Activated naive CD4-positive, alpha-beta T cell treated with anti-CD3 and anti-CD28 coated beads, Interleukin-2, amount 50 U/mL, for 16 hours (primary cell): Measurements from ENCODE around the gene NUMB.
"Not testable (repeated sequence)": the region's sequence is repeated elsewhere in the genome, so short reads cannot be mapped to it uniquely, and the experiment has no call there.

ENCODE experiments used
- DNase-seq: peaks from one replicate; pipeline ENCODE4 v3.0.0-alpha.2; 2020

Gene NUMB

GRCh38 chr14:73342670-73343069 is 115.7 kb downstream of the NUMB start:
- DNase-seq = no peak

DNA sequence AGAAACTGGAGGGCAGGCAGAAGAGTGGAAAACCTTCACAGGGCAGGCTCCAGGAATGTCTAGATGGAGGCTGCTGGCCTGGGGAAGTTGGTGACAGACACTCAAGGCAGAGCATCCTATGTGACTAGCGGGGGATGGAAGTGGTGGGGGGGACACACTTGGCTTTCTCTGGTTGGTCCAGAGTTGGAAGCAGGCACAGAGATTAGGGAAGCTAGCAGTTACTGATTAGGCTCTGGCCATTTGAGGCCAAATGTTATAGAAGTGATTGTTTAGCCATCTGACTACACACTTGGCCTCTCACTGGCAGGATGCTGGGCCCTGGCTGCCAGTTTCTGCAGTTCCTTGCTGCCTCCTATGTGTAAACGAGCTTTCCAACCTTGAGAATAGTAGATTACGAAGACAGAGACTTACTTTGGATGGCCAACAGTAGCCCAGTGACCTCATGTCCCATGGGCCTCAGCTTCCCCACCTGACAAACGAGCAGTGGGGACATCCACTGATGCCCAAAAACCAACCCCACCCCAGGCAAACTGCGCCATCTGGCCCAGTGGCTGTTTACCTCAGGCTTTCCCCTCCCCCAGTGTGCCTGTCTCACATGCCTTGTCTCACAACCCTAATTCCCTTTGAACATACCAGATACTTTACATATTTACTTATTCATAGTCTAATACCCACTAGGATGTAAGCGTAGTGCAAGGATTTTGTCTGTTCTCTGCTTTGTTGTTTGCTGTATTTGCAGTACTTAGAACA is 118.3 kb downstream of the NUMB start:
- DNase-seq = no peak

- DNase-seq = no peak
Measured at GRCh38 chr14:73339206-73339605, 119.1 kb downstream of the NUMB start.

GRCh38 chr14:73338551-73338950 is 119.8 kb downstream of the NUMB start:
- DNase-seq = no peak

GRCh38 chr14:73333031-73333430 is 125.3 kb downstream of the NUMB start:
- no peak for DNase-seq

GRCh38 chr14:73325630-73326299 is 132.6 kb downstream of the NUMB start:
- no peak for DNase-seq

DNA sequence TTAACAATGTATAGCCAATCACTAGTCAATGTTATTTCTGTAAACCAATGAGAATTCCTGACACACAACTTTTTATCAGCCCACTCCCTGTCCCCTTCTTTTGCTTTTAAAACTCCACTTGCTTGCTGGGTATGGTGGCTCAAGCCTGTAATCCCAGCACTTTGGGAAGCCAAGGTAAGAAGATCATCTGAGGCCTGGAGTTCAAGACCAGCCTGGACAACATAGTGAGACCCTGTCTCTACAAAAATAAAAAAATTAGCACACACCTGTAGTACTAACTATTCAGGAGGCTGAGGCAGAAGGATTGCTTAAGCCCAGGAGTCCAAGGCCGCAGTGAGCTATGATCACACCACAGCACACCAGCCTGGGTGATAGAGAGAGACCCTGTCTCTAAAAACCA is 133.3 kb downstream of the NUMB start:
- no peak for DNase-seq

DNA sequence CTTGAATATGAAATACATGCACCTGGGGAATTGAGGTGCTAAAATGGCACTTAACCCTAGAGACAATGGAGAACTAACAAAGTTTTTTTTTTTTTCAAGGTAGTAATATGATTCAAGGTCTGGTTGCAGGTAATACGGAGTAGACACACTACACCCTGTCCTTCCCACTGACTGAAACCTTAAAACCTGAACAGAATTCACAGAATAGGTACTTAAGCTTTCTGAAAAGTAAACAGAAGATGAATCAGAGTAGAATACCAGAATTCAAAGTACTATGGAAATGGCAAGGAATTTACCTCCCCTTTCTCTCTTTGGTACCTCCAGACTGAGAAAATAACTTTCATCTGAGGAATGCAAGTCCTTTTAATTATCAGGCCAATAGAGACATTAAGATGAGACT is 133.8 kb downstream of the NUMB start:
- no peak for DNase-seq

- DNase-seq = no peak
Measured at GRCh38 chr14:73323896-73324399, 134.4 kb downstream of the NUMB start.

GRCh38 chr14:73313151-73313550 is 145.2 kb downstream of the NUMB start:
- no peak for DNase-seq

- no peak for DNase-seq
Measured at GRCh38 chr14:73312687-73313086, 145.7 kb downstream of the NUMB start.

- no peak for DNase-seq
Measured at GRCh38 chr14:73311708-73312030, 146.7 kb downstream of the NUMB start.

GRCh38 chr14:73309207-73309606 is 149.1 kb downstream of the NUMB start:
- DNase-seq = not testable (repeated sequence)

DNA sequence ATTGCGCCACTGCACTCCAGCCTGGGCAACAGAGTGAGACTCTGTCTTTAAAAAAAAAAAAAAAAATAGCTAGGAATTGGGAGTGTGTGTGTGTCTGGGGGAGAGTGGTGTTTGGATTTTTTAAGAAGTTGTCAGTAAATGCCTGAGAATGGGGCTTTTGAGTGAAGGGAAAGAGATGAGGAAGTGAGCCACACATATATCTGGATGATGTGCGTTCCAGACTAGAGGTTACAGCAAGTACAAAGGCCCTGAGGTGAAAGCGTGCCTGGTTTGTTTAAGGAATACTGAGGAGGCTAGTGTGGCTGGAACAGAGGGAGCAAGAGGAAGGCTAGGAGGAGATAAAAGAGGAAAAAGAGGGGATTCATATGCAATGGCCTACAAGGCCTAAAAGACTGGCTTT is 151.1 kb downstream of the NUMB start:
- DNase-seq = no peak

GRCh38 chr14:73305499-73305898 is 152.8 kb downstream of the NUMB start:
- DNase-seq = no peak

GRCh38 chr14:73295198-73295796 is 163.0 kb downstream of the NUMB start:
- DNase-seq = no peak

DNA sequence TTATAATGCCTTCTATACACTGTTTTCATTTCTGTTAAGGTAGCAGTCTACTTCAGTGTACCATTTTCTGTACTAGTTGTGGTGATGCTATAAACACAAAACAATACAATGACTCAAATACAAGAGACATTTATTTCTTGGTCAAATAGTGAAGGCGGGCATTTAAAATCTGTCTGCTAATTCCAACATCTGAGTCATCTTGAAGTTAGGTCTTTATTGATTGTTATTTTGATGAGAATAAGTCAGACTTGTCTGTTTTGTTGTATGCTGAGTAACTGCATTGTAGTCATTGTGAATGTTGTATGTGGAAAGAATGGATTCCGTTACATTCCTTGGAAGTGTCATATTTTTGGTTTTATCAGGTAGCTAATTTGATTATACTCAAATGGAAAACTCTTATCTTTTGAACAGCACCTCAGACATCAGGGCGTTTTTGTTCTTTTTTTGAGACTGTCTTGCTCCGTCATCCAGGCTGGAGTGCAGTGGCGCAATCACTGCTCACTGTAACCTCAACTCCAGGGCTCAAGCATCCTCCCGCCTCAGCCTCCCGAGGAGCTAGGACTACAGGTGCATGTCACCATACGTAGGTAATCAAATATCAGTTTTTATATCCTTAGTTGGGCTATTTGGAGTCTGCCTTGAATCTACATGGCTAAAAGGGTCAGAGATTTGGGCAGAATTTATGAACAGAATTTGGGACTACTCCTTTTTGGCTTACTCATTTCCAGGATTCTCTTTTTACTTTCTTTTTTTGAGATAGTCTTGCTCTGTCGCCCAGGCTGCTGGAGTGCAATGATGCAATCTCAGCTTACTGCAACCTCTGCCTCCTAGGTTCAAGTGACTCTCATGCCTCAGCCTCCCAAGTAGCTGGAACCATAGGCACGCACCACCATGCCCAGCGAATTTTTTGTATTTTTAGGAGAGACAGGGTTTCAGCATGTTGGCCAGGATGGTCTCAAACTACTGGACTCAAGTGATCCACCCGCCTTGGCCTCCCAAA is 164.3 kb downstream of the NUMB start:
- DNase-seq = no peak

GRCh38 chr14:73290279-73290678 is 168.1 kb downstream of the NUMB start:
- DNase-seq = no peak

GRCh38 chr14:73289729-73290128 is 168.6 kb downstream of the NUMB start:
- DNase-seq = no peak

- DNase-seq = no peak
Measured at GRCh38 chr14:73289308-73289707, 169.0 kb downstream of the NUMB start.

DNA sequence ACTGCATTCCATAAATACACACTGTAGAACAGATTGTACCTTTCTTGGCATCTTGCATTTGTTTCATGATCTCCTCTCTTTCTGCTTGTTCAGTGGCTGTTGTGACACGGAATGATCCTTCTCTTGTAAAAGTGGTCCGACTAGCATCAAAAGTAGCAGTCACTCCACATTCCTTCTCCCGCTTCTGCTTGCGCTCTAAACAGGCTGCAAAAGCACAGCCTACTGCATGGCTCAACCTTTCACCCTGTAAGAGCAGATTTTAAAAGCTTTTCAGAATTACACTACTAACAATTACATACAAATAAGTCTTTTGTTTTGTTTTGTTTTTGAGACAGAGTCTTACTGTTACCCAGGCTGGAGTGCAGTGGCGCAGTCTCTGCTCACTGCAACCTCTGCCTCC is 171.3 kb downstream of the NUMB start:
- no peak for DNase-seq

- no peak for DNase-seq
Measured at GRCh38 chr14:73286598-73286997, 171.7 kb downstream of the NUMB start.

GRCh38 chr14:73285979-73286378 is 172.4 kb downstream of the NUMB start:
- DNase-seq = no peak
